HG03135 (cell line): ENCODE data around the gene PDCD6IP.
"Not testable (repeated sequence)": the region's sequence is repeated elsewhere in the genome, so short reads cannot be mapped to it uniquely, and the experiment has no call there.

Source experiments
- ATAC-seq: cut with Tn5 transposase; IDR thresholded peaks from one replicate; pipeline ENCODE4 v1.9.1; 2021; ENCODE audit warnings: mild to moderate bottlenecking, moderate library complexity; ENCODE audit not compliant: unreplicated experiment

PDCD6IP gene

DNA sequence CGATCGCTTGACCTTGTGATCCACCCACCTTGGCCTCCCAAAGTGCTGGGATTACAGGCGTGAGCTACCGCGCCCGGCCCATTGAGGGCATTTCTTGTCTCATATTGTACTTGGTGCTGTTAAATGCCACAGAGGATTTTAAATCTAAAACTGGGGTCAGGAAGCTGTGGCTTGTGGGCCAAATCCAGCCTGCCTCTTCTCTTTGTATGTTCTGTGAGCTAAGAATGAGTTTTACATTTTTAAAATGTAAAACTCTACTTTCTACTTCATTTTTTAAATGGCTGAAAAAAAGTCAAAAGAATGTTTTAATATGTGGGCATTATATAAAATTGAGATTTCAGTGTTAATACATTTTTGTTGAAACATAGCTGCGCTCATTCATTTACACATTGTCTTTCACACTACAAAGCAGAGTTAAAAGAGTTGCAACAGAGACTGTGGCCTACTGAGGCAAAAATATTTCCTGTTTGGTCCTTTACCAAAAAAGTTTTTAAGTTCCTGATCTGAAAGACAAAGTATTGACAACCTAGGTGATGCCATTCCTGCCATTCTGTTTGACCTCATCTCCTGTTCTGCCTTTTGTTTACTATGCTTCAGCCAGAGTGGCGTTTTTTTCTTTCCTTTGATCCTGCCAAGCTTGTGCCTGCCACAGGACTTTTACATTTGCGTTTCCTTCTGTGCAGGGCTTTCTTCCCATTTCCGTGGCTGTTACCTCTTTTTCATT is 50.4 kb downstream of the PDCD6IP start:
- ATAC-seq: no peak

DNA sequence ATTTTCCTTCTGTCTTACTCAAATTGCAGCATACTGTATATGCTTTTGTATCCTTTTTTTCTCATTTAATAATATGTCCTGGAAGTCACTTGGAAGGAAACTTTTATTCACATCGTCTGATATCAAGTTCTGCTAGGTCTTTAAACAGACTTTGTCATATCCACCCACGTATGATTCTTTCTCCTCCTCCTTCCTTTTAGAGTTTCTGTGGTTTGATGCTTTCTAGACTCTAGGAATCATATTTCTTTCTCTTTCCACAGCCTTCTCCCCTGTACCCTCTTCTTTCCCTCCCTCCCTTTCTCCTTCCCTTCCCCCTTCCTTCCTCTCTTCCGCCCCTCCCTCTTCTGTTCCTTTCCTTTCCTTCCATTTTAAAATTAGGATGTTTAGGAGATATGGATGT is 52.2 kb downstream of the PDCD6IP start:
- not testable (repeated sequence) for ATAC-seq

DNA sequence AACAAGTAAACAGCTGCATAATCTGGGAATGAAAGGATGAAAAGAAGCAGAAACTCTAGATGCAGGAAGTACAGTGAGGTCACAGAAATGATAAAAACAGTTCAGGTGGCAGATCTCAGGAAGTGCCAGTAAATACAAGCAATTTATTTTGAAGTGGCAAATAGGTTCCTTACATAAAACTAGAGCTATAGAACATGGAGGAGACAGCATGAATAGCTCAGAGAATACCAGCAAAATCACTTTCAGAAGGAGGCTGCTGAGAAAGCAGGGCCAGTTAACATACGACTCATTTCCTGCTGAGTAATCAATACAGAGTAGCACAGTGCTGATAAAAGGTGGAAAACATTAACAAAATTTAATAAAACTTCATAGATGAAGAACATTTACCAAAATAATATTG is 57.0 kb downstream of the PDCD6IP start:
- ATAC-seq: not testable (repeated sequence)

DNA sequence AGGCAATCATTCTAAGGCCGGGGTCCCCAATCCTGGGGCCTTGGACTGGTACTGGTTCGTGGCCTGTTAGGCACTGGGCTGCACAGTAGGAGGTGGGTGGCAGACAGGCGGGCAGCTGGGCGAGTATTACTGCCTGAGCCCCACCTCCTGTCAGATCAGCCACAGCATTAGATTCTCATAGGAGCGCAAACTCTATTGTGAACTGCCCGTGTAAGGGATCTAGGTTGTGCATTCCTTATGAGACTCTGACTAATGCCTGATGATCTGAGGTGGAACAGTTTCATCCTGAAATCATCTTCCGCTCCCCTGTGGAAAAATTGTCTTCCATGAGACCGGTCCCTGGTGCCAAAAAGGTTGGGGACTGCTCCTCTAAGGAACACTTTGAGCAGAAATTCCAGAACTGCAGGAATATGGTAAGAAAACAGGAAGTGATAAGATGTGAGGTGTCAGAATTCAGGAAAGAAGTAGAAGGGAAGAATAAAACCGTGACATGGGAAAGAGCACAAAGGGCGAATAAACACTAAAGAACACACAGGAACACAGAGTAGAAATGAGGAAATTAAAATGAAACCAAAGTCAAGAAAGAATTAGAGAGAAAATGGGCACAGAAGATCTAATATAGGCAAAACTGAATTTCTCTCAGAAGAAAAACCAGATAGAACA is 57.6 kb downstream of the PDCD6IP start:
- no peak for ATAC-seq

DNA sequence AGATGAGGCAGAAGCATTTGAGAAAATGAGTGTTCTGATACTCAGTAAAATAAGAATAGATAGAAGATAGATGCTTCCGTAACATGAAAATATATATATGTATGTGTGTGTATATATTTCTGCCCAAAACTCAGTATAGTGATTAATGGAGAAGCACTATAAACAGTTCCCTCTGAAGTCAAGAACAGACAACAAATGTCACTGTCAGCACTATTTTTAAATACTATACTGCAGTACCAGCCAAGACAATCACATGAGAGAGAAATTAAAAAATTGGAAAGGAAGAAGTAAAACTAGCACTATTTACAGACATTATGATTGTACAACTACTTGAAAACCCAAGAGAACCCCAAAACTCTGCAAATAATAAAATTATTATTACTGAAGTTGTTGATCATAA is 59.3 kb downstream of the PDCD6IP start:
- ATAC-seq: not testable (repeated sequence)

DNA sequence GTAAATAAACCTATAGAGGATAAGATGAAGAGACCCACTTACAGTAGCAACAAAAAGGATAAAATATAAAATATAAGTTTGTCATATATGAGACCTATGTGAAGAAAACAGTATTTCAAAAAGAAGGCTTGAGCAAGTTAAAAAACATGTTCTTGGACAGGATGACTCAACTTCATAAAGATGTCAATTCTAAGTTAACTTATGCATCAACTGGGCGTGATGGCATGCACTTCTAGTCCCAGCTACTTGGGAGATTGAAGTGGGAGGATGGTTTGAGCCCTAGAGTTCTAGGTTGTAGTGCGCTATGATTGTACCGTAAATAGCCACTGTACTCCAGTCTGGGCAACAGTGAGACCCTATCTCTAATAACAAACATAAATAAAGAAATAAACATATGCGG is 59.7 kb downstream of the PDCD6IP start:
- ATAC-seq: no peak

DNA sequence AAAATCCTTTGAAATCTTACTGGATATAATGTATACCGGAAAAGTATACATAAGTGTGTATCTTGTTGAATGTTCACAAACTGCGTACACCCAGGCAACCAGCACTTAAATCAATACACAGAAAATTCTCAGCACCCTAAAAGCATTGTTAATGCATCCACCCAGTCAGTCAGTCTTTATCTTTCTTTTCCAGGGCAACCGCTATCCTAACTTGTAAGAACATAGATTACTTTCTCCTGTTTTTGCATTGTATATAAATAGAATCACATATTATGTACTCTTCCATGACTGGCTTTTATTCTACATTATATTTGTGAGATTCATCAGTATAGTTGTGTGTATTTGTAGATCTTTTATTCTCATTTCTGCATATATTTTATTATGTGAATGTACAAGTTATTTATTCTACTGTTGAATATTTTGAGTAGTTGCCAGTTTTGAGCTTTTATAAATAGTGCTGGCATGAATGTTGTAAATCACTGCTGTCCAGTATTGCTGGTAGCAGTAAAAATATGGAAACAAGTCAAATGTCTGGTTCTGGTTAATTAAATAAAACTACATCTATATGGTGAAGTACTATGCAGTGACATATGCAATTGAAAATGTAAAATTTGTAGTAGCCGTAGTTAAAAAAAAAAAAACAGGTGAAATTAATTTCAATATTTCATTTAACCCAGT is 62.1 kb downstream of the PDCD6IP start:
- ATAC-seq: no peak

DNA sequence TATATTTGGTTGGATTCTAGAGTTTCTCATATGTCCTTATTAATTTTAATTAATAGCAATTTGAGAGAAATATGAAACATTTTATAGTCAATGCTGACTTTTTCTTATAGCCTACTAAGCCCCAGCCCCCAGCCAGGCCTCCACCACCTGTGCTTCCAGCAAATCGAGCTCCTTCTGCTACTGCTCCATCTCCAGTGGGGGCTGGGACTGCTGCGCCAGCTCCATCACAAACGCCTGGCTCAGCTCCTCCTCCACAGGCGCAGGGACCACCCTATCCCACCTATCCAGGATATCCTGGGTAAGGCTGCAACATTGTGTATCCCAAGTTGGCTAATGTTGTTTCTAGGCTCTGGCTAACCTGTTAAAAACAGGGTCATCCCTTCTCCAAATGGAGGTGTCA is 66.7 kb downstream of the PDCD6IP start:
- no peak for ATAC-seq

DNA sequence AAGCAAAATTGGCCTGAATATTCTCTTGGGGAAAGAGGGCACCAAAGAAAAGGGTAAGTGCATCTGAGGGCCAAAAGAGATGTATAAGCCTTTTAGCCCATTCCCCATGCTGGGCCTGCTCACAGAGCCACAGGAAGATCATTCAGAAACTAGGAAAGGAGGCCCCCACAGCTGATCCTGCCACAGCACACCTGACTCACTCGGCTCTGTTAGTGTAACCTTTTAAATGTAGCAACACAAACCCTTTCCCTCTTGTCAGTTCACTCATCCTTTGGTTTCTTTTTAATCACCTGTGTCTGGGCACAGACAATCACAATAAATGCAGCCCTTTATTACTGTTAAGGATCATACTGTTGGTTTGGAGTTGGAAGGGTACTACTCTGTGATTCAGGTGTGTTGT is 69.9 kb downstream of the PDCD6IP start:
- ATAC-seq: no peak

DNA sequence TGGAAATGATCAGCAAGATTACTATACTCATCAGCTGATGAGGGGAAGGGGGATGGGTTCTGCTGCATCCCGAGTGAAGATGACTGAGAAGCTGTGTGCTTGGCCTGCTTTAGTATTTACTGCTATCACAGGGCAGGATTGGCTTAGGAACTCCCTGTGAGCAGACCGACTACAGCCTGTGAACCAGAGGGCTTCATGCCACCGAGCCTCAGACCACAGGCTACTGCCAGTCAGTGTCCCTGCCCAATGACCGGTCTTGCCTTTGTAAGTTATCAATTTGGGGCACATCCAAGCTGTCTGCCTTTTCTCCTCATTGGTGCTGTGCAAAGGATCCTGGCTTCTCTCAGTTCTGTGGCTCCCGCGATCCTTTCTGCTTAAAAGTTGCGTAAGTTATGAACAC is 71.5 kb downstream of the PDCD6IP start:
- no peak for ATAC-seq

DNA sequence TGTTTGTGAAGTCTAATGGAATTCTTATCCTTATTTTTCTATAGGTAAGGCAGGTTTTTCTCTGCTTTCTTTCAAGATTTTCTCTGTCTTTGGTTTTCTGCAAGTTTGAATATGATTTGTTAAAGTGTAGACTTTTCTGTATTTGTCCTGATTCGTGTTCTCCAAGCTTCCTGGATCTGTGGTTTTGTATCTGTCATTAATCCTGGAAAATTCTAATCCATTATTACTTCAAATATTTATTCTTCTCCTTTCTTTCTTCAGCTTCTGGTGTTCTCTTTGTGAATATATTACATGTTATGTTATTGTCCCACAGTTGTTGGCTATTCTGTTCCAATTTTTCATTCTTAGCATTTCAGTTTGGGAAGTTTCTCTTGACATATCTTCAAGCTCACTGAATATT is 76.4 kb downstream of the PDCD6IP start:
- no peak for ATAC-seq

DNA sequence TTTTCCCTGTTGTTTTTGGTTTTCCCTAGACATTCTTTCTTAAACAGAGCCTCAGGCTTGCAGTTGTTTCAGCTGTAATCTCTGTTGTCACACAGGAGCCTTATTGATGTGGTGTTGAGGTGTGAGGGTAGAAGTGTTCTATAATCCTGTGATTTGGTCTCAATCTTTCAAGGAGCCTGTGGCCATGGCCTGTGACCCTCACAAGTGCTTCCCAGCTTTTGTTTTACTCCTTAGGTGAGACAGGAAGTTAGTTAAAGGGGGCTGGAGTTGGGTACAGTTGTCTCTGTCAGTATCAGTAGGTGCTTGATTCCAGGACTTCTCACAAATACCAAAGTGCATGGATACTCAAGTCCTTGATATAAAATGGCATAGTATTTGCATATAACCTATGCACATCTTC is 77.2 kb downstream of the PDCD6IP start:
- no peak for ATAC-seq

DNA sequence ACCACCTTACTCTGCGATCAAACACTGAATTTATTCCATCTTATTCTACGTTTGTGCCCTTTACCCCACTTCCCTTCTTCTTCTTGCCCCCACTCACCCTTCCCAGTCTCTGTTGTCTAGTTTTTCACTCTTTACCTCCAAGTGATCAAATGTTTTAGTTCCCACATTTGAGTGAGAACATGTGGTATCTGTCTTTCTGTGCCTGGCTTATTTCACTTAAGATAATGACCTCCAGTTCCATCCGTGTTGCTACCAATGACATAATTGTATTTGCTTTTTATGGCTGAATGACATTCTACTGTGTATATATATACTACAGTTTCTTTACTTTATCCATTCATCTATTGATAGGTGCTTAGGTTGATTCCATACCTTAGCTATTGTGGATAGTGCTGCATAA is 78.8 kb downstream of the PDCD6IP start:
- no peak for ATAC-seq

DNA sequence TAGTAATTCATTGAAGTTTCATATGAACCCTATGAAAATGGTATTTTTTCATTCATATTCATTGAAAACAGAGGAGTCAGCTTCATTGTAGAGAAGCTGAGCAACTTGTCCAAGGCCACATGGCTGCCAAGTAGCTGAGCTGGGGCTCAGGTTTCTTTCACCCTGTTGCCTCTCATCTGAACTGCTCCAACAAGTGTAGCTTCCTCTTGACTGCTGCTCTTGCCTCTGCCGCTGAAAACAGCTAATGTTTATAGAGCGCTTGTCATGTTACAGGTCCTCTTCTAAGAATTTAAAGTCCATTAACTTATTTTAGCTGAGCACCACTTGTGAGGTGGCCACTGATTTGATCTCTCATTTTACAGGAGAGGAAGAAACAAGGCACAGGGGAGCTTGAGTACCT is 81.1 kb downstream of the PDCD6IP start:
- no peak for ATAC-seq

DNA sequence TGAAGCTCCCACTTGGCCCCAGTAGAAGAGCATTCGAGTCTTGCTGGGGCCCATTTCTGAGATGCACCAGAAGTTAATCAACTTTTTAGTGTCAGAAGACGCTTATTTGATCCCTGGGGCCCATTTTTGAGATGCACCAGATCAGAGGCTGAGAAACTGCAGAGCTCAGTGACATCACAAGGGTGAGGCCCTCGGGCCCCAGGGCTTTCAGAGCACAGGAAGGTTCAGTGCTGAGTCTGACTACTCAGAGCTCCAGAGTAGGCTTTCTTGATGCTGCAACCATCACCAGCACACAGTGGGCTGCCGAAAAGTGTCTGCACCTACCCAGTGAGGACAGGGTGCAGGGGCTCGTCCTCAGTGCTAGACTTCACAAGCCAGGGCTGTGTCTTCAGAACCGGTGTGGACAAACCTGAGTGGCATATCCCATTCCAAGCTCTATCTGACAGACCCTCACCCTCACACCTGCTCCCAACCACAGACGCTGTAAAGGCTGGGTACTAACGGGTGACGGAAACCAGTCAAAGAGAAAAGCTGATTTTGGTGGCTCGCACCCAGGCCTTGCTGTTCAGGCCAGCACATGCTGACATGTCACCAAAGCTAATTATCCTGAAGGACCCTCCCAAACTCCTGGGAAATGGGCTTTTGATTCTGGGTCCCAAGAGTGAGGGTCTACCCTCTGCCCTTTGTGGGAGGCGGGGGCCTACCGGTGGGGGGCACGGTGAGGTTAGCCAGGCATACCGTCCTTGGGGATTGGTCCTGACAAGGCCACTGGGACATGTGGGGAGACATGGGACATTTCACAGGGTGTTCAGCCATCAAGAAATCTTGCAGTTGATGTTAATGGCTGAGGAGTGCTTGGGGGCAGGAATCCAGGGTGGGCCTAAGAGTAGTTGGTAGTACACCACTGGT is 83.0 kb downstream of the PDCD6IP start:
- no peak for ATAC-seq

DNA sequence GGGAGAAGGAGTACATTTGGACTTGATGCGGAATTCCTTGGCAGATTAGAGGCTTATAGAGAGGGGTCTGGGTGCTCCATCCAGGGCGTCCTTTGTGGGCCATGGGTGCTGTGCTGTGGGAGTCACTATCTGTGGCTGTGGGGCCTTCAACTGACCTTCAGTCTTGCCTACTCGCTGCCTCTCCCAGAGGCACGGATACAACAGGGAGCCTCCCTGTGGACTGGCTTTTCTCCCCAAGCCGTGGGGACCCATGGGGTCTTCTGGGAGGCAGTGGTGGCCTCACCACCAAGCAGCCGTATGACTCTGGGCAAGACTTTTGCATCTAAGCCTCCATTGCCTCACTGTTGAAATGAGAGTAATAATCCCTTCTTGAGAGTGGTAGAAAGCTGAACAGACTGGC is 83.9 kb downstream of the PDCD6IP start:
- ATAC-seq: no peak

DNA sequence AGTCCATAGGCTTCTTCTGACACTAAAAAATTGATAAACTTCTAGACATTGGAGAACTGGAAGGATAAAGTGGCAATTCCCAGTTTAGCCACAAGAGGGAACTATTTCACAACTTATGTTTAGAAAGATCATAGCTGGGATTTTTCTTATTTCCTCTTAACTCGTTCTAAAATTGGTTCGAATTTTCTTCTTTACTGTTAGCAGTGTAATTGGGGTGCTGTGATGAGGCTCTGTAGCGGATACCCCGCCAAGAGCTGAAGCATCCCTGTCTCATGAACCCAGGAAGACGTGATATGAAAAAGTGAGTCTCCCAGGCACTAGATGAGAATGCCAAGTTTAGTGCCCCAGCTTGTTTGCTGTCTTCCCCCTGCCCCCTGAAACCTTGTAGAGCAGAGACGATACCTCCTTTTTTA is 85.1 kb downstream of the PDCD6IP start:
- no peak for ATAC-seq

DNA sequence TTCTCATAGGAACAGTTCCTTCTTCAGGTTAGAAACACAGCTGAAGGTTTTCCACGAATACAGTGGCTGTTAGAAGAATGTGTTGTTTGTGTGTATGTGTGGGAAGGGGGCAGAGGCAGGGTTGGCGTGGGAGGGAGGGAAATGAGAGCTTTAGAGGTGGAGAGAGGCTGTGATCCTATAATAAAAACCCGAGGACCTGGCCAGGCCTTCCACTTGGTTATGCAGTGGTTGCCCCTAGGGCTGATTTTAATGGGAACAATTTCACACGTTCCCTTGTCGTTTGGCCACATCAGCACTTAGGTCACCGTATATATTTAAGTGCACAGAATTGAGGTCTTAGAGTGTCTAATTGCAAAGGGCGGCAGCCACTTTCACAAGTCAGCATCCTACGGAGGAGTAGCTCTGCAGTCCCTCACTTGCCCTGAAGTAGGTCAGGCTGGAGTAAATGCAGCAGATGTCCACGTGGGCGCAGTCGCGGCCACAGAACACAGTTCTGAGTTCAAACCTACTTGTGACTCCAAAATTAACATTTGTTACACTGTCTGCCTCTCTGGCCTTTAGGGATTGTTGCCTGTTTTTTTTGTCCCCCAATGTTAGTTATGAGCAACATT is 85.6 kb downstream of the PDCD6IP start:
- ATAC-seq: no peak

DNA sequence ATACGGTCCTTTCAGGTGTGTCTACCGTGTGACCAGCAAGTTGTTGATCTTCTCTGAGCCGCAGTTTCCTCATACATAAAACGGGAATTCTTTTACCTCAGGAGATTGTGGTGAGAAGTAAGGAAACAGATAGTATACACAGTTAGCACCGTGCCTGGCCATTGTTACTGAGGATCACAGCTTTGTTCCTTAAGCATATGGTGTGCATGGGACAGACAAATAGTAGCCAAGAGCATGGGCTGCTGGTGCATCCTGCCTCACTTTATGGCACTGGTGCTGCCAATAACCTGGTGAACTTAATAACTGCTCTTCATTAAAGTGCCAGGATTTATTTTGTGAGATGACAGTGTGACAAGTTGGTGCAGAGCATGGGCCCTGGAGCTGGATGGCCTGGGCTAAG is 86.3 kb downstream of the PDCD6IP start:
- ATAC-seq: no peak

DNA sequence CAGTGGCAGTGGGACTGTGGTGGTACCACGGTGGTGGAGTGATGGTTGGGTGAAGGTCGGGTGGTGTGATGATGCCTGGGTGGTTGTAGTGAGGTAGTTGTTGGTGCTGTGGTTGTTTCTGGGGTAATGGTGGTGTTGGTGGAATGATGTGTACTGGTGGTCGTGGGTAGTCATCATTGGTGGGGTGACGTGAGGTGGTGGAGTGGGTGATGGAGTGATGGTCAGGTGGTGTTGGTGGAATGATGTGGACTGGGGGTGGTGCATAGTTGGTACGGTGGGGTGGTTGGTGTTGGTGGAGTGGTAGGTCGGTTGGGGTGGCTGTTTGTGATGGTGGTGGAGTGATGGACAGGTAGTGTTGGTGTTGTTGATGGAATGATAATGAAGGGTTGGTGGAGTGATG is 87.1 kb downstream of the PDCD6IP start:
- ATAC-seq: no peak

DNA sequence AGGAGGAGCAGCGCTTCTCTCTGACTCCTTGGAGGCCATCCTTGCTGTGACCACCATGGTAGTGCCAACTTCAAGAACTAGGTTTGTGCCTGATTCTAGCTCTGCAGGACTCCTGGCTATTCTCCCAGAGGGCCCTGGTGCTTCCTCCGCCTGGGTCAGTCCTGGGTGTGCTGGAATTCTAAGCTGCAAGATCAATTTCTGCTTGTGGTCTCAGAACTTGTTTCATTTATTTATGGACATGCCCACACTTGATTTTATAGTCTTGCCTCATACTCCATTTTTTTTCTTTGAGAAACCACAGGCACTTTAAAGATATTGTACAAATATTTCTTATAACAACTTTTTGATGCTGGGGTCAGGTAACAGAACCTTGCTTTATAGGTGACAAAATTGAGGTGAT is 87.6 kb downstream of the PDCD6IP start:
- ATAC-seq: no peak
